ENCODE data around the gene ARID5B. TPM values are rescaled to one million over a fixed set of nuclear protein-coding genes. Genes with fewer than 3 reads are reported as not detected.

ARID5B gene
- total and polyA plus RNA-seq, 2 of the 4 experiments (the other 2 are of a cell fraction): 41.0 to 125 TPM

DNA sequence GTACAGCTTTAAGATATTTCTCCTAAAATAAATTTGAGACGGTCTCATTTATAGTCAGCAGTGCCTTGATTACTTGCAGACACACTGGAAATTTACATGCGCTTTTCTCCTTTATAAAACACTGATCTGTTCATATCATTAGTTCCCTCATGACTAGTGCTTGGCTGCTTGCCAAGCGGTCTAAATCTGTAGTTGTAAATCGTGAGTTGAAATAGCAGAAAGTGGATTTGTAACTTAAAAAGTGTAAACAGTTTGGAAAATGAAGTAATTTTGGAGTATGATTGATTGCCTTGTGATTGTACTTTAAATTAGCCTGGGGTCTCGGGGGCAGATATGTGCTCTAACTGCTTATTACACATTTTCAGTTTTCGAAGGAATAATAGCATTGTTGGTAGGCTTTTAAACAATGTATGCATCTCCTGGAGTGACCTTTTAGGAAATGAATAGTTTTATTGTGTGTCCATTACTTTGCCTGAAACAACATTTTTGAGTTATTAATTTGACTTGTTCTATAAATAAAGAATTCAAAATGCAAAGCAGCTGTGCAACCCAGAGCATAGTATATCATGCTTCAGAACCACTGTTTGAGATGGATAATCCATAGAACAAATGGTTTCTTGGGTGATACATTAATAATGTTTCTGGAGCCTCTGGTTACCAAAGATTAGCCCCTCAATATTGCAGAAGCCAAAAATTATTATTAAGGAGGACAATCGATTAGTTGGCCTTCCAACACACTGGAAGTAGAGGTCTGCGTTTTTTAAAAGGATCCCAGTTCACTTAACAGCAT is 73.3 kb downstream of the ARID5B start:
- H4K5ac ChIP-seq (ENCODE audit: low read depth, low read length): no peak overlapping the region
- peak overlapping the region; percentile 85 for H3K4me2 ChIP-seq (ENCODE audit: low read depth, low read length)
- H3K27ac ChIP-seq (ENCODE audit: insufficient read depth, low read length): no peak overlapping the region; the same call in 1 of the 2 replicates
- no peak overlapping the region for H2BK15ac ChIP-seq (ENCODE audit: low read depth, low read length)
- peaks cover 29 to 62% of the 10 kb centered on the region in 2 experiments for H3K79me1 ChIP-seq (ENCODE audit: low read depth in 1 of 2, low read length in 2 of 2)
- H3K23ac ChIP-seq (ENCODE audit: low read depth, low read length): no peak overlapping the region
- DNase-seq (peak; percentile 75), ATAC-seq (ENCODE audit: low read depth) (peak; percentile 27)
- no peak overlapping the region for H2BK20ac ChIP-seq (ENCODE audit: low read depth, low read length)
- H3K4me3 ChIP-seq (ENCODE audit: insufficient read depth, low read depth, low read length): no peak overlapping the region
- no peak overlapping the region for H3K56ac ChIP-seq (ENCODE audit: extremely low read depth, insufficient read depth, low read length)
- POLR2A ChIA-PET (ENCODE audit: unreplicated experiment): interaction anchor here (0.5 kb wide), 1 partner anchor 64 kb away, joined by 5 read pairs; no protein-coding TSS in a partner anchor
- peak overlapping the region; percentile 82 for H2BK5ac ChIP-seq (ENCODE audit: low read depth, low read length, poor library complexity, severe bottlenecking)
- H4K91ac ChIP-seq (ENCODE audit: insufficient read depth, low read depth, low read length): no peak overlapping the region
- 0 out of 2 replicates have a peak overlapping the region, but pooled peaks have one; percentile 40 for H3K14ac ChIP-seq (replicated peaks; ENCODE audit: low read depth, low read length)
- no peaks in the 10 kb centered on the region for H3K9me3 ChIP-seq (ENCODE audit: control insufficient read depth, insufficient read depth, low read length)
- H3K9me1 ChIP-seq (ENCODE audit: insufficient read depth, low read length): no peaks in the 10 kb centered on the region; the same call in none of the 2 replicates
- H2AK5ac ChIP-seq (ENCODE audit: low read depth, low read length): no peak overlapping the region
- H4K8ac ChIP-seq (ENCODE audit: low read depth in 2 of 2, low read length in 2 of 2): no peak overlapping the region
- CTCF ChIA-PET: interaction anchor here (0.6 kb wide), 1 partner anchor 446 kb away, joined by 3 read pairs; no protein-coding TSS in a partner anchor
- BruUV-seq (replicated peaks): no TSS peak
- intact Hi-C loops (cut with micrococcal nuclease): no loop called here
- H3K9ac ChIP-seq (ENCODE audit: low read depth, low read length): no peak overlapping the region; the same call in 1 of the 2 replicates
- H2AK9ac ChIP-seq (replicated peaks; ENCODE audit: low read depth, low read length, poor library complexity): no peak overlapping the region
- H2AFZ ChIP-seq (replicated peaks; ENCODE audit: low read length, poor library complexity): no peak overlapping the region
- peaks cover 30% of the 10 kb centered on the region; the same call in 1 of the 2 replicates for H4K20me1 ChIP-seq (ENCODE audit: insufficient read depth, low read length)
- WGBS, 2 experiments (ENCODE audit: extremely low coverage in 2 of 2, insufficient read length in 1 of 2): 0% methylated on average over 2 of the region's 8 CpGs; no CpG with 5 or more reads in 1 of the 2 experiments
- dilution Hi-C loops (cut with HindIII; ENCODE audit: low sequenced_read_pairs, unreplicated experiment): no loop called here
- peaks cover 12% of the 10 kb centered on the region for H3K4me1 ChIP-seq (ENCODE audit: control insufficient read depth, insufficient read depth, low read length)
- H3K36me3 ChIP-seq (ENCODE audit: control insufficient read depth, insufficient read depth, low read length): peaks cover 10% of the 10 kb centered on the region
- H3K4ac ChIP-seq (ENCODE audit: low read depth, low read length): no peak overlapping the region
- in situ Hi-C loops (cut with MboI; ENCODE audit: low sequenced_read_pairs): no loop called here
- H2BK120ac ChIP-seq (ENCODE audit: low read depth, low read length): no peak overlapping the region; the same call in 1 of the 2 replicates
- no peak overlapping the region for H3K18ac ChIP-seq (ENCODE audit: low read depth, low read length)
- no peaks in the 10 kb centered on the region for H3K27me3 ChIP-seq (ENCODE audit: control insufficient read depth, insufficient read depth, low read length)
- TF ChIP-seq MAZ (IDR thresholded peaks at IDR 0.05; ENCODE audit: borderline replicate concordance, low read depth, low read length) (no peak), NFE2L2 (IDR thresholded peaks at IDR 0.05; ENCODE audit: low read depth, low read length) (no peak), SMC3 (IDR thresholded peaks at IDR 0.05; ENCODE audit: low read depth, low read length) (no peak), FOS (IDR thresholded peaks at IDR 0.05; ENCODE audit: low read depth, low read length) (no peak), MAFK (IDR thresholded peaks at IDR 0.05; ENCODE audit: low read depth, low read length) (no peak), MXI1 (IDR thresholded peaks at IDR 0.05; ENCODE audit: borderline replicate concordance, low read depth, low read length) (no peak), BHLHE40 (IDR thresholded peaks at IDR 0.05; ENCODE audit: low read depth, low read length) (no peak), RFX5 (IDR thresholded peaks at IDR 0.05; ENCODE audit: low read depth, low read length) (no peak), RCOR1 (IDR thresholded peaks at IDR 0.05; ENCODE audit: insufficient replicate concordance, low read length) (no peak), CHD1 (IDR thresholded peaks at IDR 0.05; ENCODE audit: low read depth, low read length) (no peak), RAD21 (IDR thresholded peaks at IDR 0.05; ENCODE audit: low read length) (no peak)
- TF ChIP-seq, protein P1, sequence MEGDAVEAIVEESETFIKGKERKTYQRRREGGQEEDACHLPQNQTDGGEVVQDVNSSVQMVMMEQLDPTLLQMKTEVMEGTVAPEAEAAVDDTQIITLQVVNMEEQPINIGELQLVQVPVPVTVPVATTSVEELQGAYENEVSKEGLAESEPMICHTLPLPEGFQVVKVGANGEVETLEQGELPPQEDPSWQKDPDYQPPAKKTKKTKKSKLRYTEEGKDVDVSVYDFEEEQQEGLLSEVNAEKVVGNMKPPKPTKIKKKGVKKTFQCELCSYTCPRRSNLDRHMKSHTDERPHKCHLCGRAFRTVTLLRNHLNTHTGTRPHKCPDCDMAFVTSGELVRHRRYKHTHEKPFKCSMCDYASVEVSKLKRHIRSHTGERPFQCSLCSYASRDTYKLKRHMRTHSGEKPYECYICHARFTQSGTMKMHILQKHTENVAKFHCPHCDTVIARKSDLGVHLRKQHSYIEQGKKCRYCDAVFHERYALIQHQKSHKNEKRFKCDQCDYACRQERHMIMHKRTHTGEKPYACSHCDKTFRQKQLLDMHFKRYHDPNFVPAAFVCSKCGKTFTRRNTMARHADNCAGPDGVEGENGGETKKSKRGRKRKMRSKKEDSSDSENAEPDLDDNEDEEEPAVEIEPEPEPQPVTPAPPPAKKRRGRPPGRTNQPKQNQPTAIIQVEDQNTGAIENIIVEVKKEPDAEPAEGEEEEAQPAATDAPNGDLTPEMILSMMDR (conservative IDR thresholded peaks at IDR 0.05; ENCODE audit: low read depth, low read length): no peak
- TF ChIP-seq, protein P2, sequence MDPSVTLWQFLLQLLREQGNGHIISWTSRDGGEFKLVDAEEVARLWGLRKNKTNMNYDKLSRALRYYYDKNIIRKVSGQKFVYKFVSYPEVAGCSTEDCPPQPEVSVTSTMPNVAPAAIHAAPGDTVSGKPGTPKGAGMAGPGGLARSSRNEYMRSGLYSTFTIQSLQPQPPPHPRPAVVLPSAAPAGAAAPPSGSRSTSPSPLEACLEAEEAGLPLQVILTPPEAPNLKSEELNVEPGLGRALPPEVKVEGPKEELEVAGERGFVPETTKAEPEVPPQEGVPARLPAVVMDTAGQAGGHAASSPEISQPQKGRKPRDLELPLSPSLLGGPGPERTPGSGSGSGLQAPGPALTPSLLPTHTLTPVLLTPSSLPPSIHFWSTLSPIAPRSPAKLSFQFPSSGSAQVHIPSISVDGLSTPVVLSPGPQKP (IDR thresholded peaks at IDR 0.05; ENCODE audit: borderline replicate concordance, low read depth, low read length): no peak
- TF ChIP-seq, protein P3, sequence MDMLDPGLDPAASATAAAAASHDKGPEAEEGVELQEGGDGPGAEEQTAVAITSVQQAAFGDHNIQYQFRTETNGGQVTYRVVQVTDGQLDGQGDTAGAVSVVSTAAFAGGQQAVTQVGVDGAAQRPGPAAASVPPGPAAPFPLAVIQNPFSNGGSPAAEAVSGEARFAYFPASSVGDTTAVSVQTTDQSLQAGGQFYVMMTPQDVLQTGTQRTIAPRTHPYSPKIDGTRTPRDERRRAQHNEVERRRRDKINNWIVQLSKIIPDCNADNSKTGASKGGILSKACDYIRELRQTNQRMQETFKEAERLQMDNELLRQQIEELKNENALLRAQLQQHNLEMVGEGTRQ (IDR thresholded peaks at IDR 0.05; ENCODE audit: low read depth, low read length): no peak
